ENCODE measurements around the gene GSTCD.

- TF ChIP-seq CTCF (IDR thresholded peaks at IDR 0.05) (no peak), POLR2AphosphoS5 (IDR thresholded peaks at IDR 0.05) (peak in 1 of 2 donors; percentile 30), POLR2A (IDR thresholded peaks at IDR 0.05) (no peak)
Observed at GRCh38 chr4:105683038-105683437, 25.5 kb upstream of the GSTCD start.

Data from upper lobe of left lung (tissue), 4 donors.